GM12891 (cell line): Measurements from ENCODE around the gene EPB41L2.

Source experiments
- PAX5 ChIP-seq: IDR thresholded peaks from 2 replicates; pipeline ENCODE4 v1.6.1; 2011; ENCODE audit warnings: low read length, moderate library complexity, mild to moderate bottlenecking; ENCODE audit not compliant: insufficient read depth, severe bottlenecking
- POLR2A ChIP-seq: IDR thresholded peaks from 2 replicates; pipeline ENCODE4 v1.6.1; 2011; ENCODE audit warnings: low read depth, low read length, control low read depth
- POLR2AphosphoS5 ChIP-seq: IDR thresholded peaks from 2 replicates; pipeline ENCODE4 v1.6.1; 2011; ENCODE audit warnings: low read depth, low read length, control low read depth
- POU2F2 ChIP-seq: IDR thresholded peaks from 2 replicates; pipeline ENCODE4 v1.6.1; 2011; ENCODE audit warnings: low read depth, mild to moderate bottlenecking, control low read depth, low read length, moderate library complexity
- TAF1 ChIP-seq: IDR thresholded peaks from 2 replicates; pipeline ENCODE4 v1.6.1; 2011; ENCODE audit warnings: low read depth, low read length, control low read depth

- TF ChIP-seq POLR2AphosphoS5 (no peak), POLR2A (no peak), TAF1 (no peak), PAX5 (no peak), POU2F2 (no peak)
Observed at GRCh38 chr6:131003488-131004386, 59.3 kb downstream of the EPB41L2 start.
